Activated CD4-positive, alpha-beta T cell treated with anti-CD3 and anti-CD28 coated beads, Interleukin-2, amount 10 ng/mL, durations not matched to agents 24 days and 14 days (primary cell): ENCODE measurements around the gene PECR. TPM values are rescaled to one million over a fixed set of nuclear protein-coding genes. Genes with fewer than 3 reads are reported as not detected.
"Not testable (repeated sequence)": the region's sequence is repeated elsewhere in the genome, so short reads cannot be mapped to it uniquely, and the experiment has no call there.

Source experiments
- DNase-seq: peaks from one replicate; pipeline ENCODE4 v3.0.0; 2022
- H3K27ac Mint-ChIP-seq: one replicate; pipeline ENCODE4 v1.8.0; 2022; ENCODE audit warnings: mild to moderate bottlenecking, mixed read lengths
- H3K27me3 Mint-ChIP-seq: one replicate; pipeline ENCODE4 v1.8.0; 2022; ENCODE audit warnings: mixed read lengths
- H3K36me3 Mint-ChIP-seq: one replicate; pipeline ENCODE4 v1.8.0; 2022; ENCODE audit warnings: low read depth, mild to moderate bottlenecking, mixed read lengths
- H3K4me1 Mint-ChIP-seq: one replicate; pipeline ENCODE4 v1.8.0; 2021; ENCODE audit warnings: mixed read lengths
- H3K4me3 Mint-ChIP-seq: one replicate; pipeline ENCODE4 v1.8.0; 2022; ENCODE audit warnings: mild to moderate bottlenecking, moderate library complexity, mixed read lengths
- H3K9me3 Mint-ChIP-seq: one replicate; pipeline ENCODE4 v1.8.0; 2021; ENCODE audit warnings: mixed read lengths
- intact Hi-C: fragments of 100-400 bp; cut with micrococcal nuclease; formaldehyde crosslinking; loops from one replicate; pipeline ENCODE4 v1.15.1; 2023
- total RNA-seq: library from RNA; stranded (reverse); gene quantifications from 2 replicates; pipeline ENCODE4 v1.2.3, GENCODE V29; 2022

PECR gene
- total RNA-seq, 1 donor from 2014 or later, result 13.1 TPM

- DNase-seq, result no peak
- Mint-ChIP-seq H3K9me3 (no peaks in the 10 kb centered on the region), H3K36me3 (peaks cover 5% of the 10 kb centered on the region), H3K27ac (peak overlapping the region; percentile 75), H3K27me3 (no peaks in the 10 kb centered on the region), H3K4me3 (peak overlapping the region; percentile 35), H3K4me1 (peaks cover 36% of the 10 kb centered on the region)
- intact Hi-C loops, result no loop called here
Observed at GRCh38 chr2:216004697-216005283, 76.8 kb downstream of the PECR start.

GRCh38 chr2:216003876-216004696 is 77.5 kb downstream of the PECR start:
- peaks cover 5% of the 10 kb centered on the region for H3K36me3 Mint-ChIP-seq
- no peak overlapping the region for H3K4me3 Mint-ChIP-seq
- peaks cover 36% of the 10 kb centered on the region for H3K4me1 Mint-ChIP-seq

DNA sequence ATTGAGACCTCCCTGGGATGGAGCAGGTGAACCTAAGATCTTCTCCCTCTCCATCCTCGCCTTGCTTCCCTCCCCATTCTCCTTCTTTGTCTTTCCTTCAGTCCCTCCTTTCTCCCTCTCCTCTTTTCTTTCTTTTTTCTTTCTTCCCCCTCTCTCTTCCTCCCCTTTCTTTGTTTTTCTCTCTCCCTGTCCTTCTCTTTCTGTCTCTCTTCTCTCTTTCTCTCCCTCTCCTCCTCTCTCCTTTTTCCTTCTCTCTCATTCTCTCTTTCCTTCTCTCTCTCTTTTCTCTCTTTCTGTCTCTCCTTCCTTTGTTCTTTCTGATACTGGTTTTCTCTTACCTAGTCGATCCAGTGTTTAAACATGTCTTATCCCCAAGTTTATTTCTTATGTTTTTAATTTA is 78.9 kb downstream of the PECR start:
- Mint-ChIP-seq H3K36me3 (peaks cover 5% of the 10 kb centered on the region), H3K9me3 (no peaks in the 10 kb centered on the region), H3K4me1 (peaks cover 36% of the 10 kb centered on the region), H3K4me3 (no peak overlapping the region), H3K27ac (peak overlapping the region; percentile 8), H3K27me3 (no peaks in the 10 kb centered on the region)
- DNase-seq, result no peak
- intact Hi-C loops, result no loop called here

More at GRCh38 chr2:216003876-216004696, 77.5 kb downstream of the PECR start:
- intact Hi-C loops, result no loop called here
- Mint-ChIP-seq H3K27ac (peak overlapping the region; percentile 75), H3K27me3 (no peaks in the 10 kb centered on the region), H3K9me3 (no peaks in the 10 kb centered on the region)
- DNase-seq, result no peak

DNA sequence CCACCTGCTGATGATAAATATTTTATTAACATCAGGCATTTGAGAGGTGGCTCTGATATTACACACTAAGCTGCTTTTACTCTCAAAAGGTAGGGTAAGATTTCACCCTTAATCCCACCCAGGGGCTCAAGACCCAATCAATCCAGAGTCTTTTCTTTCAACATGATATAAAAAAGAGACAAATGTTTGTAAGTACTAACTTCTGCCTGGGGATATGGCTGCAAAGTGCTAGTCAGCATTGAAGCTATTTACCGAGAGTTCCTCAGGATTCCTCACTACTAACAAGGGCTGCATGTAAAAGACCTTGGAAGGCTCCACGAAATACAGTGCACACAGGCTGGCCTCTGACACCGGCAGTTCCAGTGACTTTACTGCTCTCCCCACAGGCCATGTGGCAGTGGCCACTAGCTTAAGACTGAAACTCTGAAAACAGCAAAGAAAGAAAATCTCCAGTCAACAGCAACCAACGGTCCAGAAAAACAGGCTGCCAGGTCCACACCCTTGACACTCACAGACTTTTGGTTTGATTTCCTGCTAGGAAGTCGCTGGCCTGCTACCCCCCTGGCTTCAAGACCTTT is 79.4 kb downstream of the PECR start:
- intact Hi-C loops, result no loop called here
- Mint-ChIP-seq H3K4me1 (peaks cover 39% of the 10 kb centered on the region), H3K36me3 (peaks cover 7% of the 10 kb centered on the region), H3K27ac (peak overlapping the region; percentile 8), H3K27me3 (no peaks in the 10 kb centered on the region), H3K9me3 (no peaks in the 10 kb centered on the region), H3K4me3 (no peak overlapping the region)
- DNase-seq, result no peak

DNA sequence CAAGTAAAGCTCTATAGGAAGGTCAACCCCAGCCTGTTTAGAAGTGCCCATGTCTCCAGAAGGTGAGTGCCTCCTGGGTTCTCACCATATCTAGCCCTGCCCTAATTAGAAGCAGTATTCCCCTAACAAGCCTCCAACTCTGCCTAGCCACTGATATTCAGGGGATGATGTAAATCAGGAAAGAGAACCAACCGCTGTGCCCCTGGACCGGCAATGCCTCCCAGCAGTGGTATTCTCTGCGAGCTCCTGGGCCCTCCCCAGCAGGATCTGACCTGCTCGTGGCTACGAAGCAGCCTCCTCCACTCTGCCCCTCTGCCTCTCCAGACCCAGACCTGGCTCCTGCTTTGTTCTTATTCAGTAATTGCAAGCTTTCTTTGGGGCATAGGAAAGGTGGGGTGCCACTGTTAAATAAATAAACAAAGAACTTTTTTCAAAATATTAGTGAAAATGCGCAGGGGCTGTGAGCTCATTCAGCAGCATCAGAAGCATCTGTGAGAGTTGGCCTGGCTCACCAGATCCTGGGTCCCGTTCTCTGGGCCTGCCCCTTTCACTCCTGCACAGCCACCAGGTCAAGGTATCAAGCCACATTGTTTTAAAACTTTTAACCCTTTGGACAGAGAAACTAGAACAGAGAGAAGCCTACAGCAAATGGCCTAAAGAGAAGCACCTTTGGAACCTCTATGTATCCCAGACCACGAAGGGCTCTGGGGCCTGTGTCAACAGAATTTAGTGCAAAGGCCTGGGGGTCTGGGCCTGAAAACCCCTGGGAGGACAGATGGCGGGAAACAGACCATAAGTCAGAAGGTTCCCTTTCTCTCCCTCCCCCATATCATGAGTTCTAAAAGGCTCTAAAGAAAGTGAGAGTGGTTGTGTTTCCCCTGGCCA is 80.2 kb downstream of the PECR start:
- Mint-ChIP-seq H3K9me3 (no peaks in the 10 kb centered on the region), H3K4me1 (peaks cover 33% of the 10 kb centered on the region), H3K27ac (no peak overlapping the region), H3K27me3 (no peaks in the 10 kb centered on the region), H3K4me3 (no peak overlapping the region), H3K36me3 (peaks cover 7% of the 10 kb centered on the region)
- intact Hi-C loops, result no loop called here
- no peak for DNase-seq

GRCh38 chr2:215998636-215999035 is 83.0 kb downstream of the PECR start:
- Mint-ChIP-seq H3K4me1 (peaks cover 13% of the 10 kb centered on the region), H3K36me3 (peaks cover 19% of the 10 kb centered on the region), H3K9me3 (peaks cover 1% of the 10 kb centered on the region), H3K27me3 (no peaks in the 10 kb centered on the region), H3K27ac (no peak overlapping the region), H3K4me3 (no peak overlapping the region)
- DNase-seq, result no peak
- intact Hi-C loops, result no loop called here

- H3K9me3 Mint-ChIP-seq, result peaks cover 3% of the 10 kb centered on the region
- no peak overlapping the region for H3K27ac Mint-ChIP-seq
- no peak overlapping the region for H3K4me3 Mint-ChIP-seq
- H3K27me3 Mint-ChIP-seq, result no peaks in the 10 kb centered on the region
- intact Hi-C loops, result no loop called here
- H3K36me3 Mint-ChIP-seq, result peaks cover 32% of the 10 kb centered on the region
- H3K4me1 Mint-ChIP-seq, result peaks cover 4% of the 10 kb centered on the region
- no peak for DNase-seq
Observed at GRCh38 chr2:215997219-215997618, 84.4 kb downstream of the PECR start.

- no peak for DNase-seq
- peaks cover 53% of the 10 kb centered on the region for H3K36me3 Mint-ChIP-seq
- H3K4me1 Mint-ChIP-seq, result peaks cover 4% of the 10 kb centered on the region
- H3K27ac Mint-ChIP-seq, result no peak overlapping the region
- no peaks in the 10 kb centered on the region for H3K27me3 Mint-ChIP-seq
- peaks cover 18% of the 10 kb centered on the region for H3K9me3 Mint-ChIP-seq
- intact Hi-C loops, result no loop called here
- H3K4me3 Mint-ChIP-seq, result no peak overlapping the region
Observed at GRCh38 chr2:215994911-215995310, 86.7 kb downstream of the PECR start.

- H3K27me3 Mint-ChIP-seq, DNase-seq: not testable (repeated sequence)
Observed at GRCh38 chr2:215988556-215989207, 92.9 kb downstream of the PECR start.

More at GRCh38 chr2:215988556-215989207, 92.9 kb downstream of the PECR start:
- intact Hi-C loops, H3K4me1 Mint-ChIP-seq, H3K4me3 Mint-ChIP-seq, H3K27ac Mint-ChIP-seq: not testable (repeated sequence)
- Mint-ChIP-seq H3K9me3 (peaks cover 22% of the 10 kb centered on the region), H3K36me3 (peaks cover 64% of the 10 kb centered on the region)

Other genes with a start within 250 kb of the PECR start
- 10.6 and 10.9 TPM in 2 replicates for gene MREG, start 68.3 kb downstream of the PECR start, total RNA-seq
- 0.51 and 0.97 TPM in 2 replicates for gene TMEM169, start 110 bp upstream of the PECR start, total RNA-seq
- 476 and 510 TPM in 2 replicates for gene XRCC5, start 27.5 kb upstream of the PECR start, total RNA-seq